Measurements from ENCODE around the gene SLC35F6. TPM values are rescaled to one million over a fixed set of nuclear protein-coding genes. Genes with fewer than 3 reads are reported as not detected.

SLC35F6 gene
- total and polyA plus RNA-seq, 11 donors: 14.4 to 70.5 (median 27.2) TPM

GRCh38 chr2:26772064-26773001, 8.2 kb downstream of the SLC35F6 start:
- TF ChIP-seq POLR2A (IDR thresholded peaks at IDR 0.05): peak in 1 of 2 donors; percentile 50
- TF ChIP-seq CTCF (IDR thresholded peaks at IDR 0.05): no peak
- no peaks in the 10 kb centered on the region for H3K9me3 ChIP-seq
- DNase-seq (peak; percentile 92 to 98 (median 95)), ATAC-seq (peak; percentile 92 to 94 (median 92))
- intact Hi-C loops (cut with DNase I): loop anchor here in 1 of 10 donors (1.0 kb wide), 1 partner anchor 13 kb away; no protein-coding TSS in a partner anchor
- H3K27me3 ChIP-seq: no peaks in the 10 kb centered on the region
- H3K4me3 ChIP-seq: no peak overlapping the region
- 14 to 26% (median 17%) methylated on average over 13 of the region's 13 CpGs for WGBS, 4 donors
- H3K36me3 ChIP-seq: peaks cover 0 to 44% (median 33%) of the 10 kb centered on the region in 9 donors
- peaks cover 20 to 72% (median 50%) of the 10 kb centered on the region in 12 donors for H3K4me1 ChIP-seq
- H3K27ac ChIP-seq: peak overlapping the region; percentile 73 to 93 (median 86)

GRCh38 chr2:26776195-26776800, 12.2 kb downstream of the SLC35F6 start:
- Histone ChIP-seq H3K9me3 (no peaks in the 10 kb centered on the region), H3K4me1 (peaks cover 9 to 33% (median 20%) of the 10 kb centered on the region in 12 donors), H3K27ac (no peak overlapping the region), H3K36me3 (peaks cover 0 to 77% (median 71%) of the 10 kb centered on the region in 9 donors), H3K4me3 (no peak overlapping the region), H3K27me3 (no peaks in the 10 kb centered on the region)
- intact Hi-C loops (cut with DNase I): no loop called here
- TF ChIP-seq CTCF (IDR thresholded peaks at IDR 0.05) (no peak), POLR2A (IDR thresholded peaks at IDR 0.05) (no peak)
- no peak for DNase-seq
- no peak for ATAC-seq
- WGBS, 4 donors: 92 to 96% (median 95%) methylated on average over 3 to 5 of the region's 5 CpGs

GRCh38 chr2:26778098-26778497, 14.0 kb downstream of the SLC35F6 start:
- no peak for DNase-seq
- peak in 1 of 4 donors; percentile 11 for ATAC-seq
- H3K4me1 ChIP-seq: peaks cover 0 to 15% (median 2%) of the 10 kb centered on the region in 12 donors
- H3K4me3 ChIP-seq: no peak overlapping the region
- H3K36me3 ChIP-seq: peaks cover 0 to 82% (median 73%) of the 10 kb centered on the region in 9 donors
- no peak for TF ChIP-seq CTCF (IDR thresholded peaks at IDR 0.05)
- no peak for TF ChIP-seq POLR2A (IDR thresholded peaks at IDR 0.05)
- no peaks in the 10 kb centered on the region for H3K27me3 ChIP-seq
- H3K9me3 ChIP-seq: no peaks in the 10 kb centered on the region
- intact Hi-C loops (cut with DNase I): no loop called here
- WGBS, 4 donors: 94 to 99% (median 96%) methylated on average over 12 to 18 of the region's 18 CpGs
- H3K27ac ChIP-seq: no peak overlapping the region

- DNase-seq: no peak
- TF ChIP-seq POLR2A (IDR thresholded peaks at IDR 0.05): no peak
- no peak for TF ChIP-seq CTCF (IDR thresholded peaks at IDR 0.05)
- Histone ChIP-seq H3K36me3 (peaks cover 0 to 82% (median 73%) of the 10 kb centered on the region in 9 donors), H3K27me3 (no peaks in the 10 kb centered on the region), H3K4me1 (peaks cover 0 to 11% (median 0%) of the 10 kb centered on the region in 12 donors), H3K4me3 (no peak overlapping the region), H3K9me3 (no peaks in the 10 kb centered on the region), H3K27ac (no peak overlapping the region)
- intact Hi-C loops (cut with DNase I): no loop called here
- no peak for ATAC-seq
- 79 to 90% (median 85%) methylated on average over 3 of the region's 3 CpGs for WGBS, 4 donors
Observed at GRCh38 chr2:26778507-26778906, 14.4 kb downstream of the SLC35F6 start.

Measured in heart left ventricle (tissue), 16 donors.